NCI-H2171 (cell line): ENCODE measurements around the gene PNO1.
"Not testable (repeated sequence)": the region's sequence is repeated elsewhere in the genome, so short reads cannot be mapped to it uniquely, and the experiment has no call there.

Experiments
- DNase-seq: peaks from one replicate; lab custom pipeline; 2025; lab: John Stamatoyannopoulos, UW

The PNO1 gene

DNA sequence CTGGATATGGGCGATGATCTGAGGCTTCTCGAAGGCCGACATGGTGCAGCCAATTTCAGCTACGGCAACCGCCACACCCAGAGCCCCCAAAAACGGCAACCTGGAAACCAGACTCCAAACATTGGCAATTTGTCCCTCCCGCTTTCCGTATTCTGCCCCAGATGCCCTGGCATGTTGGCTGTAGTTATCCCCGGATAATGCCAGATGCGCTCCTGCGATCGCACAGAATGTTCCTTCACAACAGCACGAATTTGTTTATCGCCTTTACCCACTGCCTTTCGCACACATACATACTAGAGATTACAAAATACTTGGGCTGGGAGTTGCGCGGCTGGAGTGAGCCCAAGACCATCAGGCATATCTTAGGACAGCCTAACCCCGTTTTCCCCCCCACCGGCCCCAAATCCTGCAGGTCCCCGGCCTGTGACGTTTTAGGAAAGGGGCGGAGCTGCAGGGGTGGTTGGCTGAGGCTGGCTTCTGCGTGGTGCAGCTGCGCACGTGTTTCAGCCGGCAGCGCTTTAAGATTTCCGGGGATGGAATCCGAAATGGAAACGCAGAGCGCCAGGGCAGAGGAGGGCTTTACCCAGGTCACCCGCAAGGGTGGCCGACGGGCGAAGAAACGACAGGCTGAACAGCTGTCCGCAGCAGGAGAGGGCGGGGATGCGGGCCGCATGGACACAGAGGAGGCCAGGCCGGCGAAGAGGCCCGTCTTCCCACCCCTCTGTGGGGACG, at the start of gene PNO1:
Gene PNO1 (plus strand): TSS at position 487 of the 732 bp plus-strand sequence. CDS start 47 bp downstream, at position 534.
- DNase-seq: peak; percentile 95

- DNase-seq: no peak
Measured at GRCh38 chr2:68108120-68108519, 49.6 kb upstream of the PNO1 start.

DNA sequence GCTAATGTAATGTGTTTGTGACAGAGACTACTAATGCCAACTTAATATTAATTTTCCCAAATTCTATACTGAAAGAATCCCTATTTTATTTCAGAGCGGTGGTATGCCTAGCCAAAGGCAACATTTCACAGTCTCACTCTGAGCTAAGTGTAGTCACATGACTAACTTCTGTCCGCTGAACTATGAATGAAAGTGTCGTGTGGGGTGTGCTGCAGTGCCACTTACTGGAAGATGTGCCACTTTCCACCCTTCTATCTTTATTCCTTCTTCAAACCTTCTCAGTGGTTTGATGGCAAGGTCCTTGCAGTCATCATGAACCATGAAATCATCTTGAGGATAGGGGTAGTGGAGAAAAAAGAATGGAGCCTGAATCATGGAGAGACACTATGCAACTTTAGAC, 47.6 kb upstream of the PNO1 start:
- DNase-seq: peak; percentile 4

GRCh38 chr2:68115965-68116364, 41.7 kb upstream of the PNO1 start:
- DNase-seq: no peak

DNA sequence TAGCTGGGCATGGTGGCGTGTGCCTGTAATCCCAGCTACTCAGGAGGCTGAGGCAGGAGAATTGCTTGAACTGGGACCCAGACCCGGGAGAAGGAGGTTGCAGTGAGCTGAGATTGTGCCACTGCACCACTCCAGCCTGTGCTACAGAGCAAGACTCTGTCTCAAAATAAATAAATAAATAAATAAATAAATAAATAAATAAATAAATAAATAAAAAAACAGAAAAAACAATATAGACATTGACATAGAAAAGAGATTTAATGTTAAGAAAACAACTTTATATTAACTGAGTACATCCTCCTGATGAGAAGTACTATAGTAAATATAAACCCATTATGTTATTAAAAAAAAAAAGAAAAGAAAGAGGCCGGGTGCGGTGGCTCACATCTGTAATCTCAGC, 39.8 kb upstream of the PNO1 start:
- not testable (repeated sequence) for DNase-seq

- no peak for DNase-seq
Measured at GRCh38 chr2:68118816-68119215, 38.9 kb upstream of the PNO1 start.

- DNase-seq: no peak
Measured at GRCh38 chr2:68119504-68119903, 38.2 kb upstream of the PNO1 start.

DNA sequence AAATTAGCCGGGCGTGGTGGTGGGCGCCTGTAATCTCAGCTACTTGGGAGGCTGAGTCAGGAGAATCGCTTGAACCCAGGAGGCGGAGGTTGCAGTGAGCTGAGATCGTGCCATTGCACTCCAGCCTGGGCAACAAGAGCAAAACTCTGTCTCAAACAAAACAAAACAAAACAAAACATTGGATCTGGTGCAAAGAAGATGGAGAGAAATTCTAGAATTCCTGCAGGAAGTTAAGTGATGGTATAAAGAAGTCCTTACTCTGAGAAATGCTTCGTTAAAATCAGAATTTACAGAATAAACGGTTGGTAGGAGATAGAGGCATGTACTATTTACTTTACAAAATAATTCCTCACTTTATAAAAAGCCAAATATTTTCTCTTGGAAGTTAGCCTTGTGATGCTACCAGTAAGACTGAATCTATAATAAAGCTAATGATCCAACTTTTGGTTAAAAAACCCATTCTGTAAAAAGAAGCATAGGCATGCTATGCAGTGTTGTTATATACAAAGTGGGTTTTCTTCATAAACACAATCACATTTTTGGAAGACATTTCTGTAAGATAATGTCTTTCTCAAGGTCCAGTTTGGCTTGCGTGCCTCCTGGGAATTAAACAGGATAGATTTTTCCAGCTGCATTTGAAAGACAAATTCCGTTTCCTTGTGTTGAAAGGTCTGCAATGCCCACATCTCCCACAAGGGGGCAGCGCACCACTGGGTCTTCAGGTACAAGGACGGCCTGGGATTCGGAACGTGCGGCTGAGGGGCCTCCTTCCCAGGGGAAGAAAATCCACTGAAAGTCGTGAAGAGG, 35.6 kb upstream of the PNO1 start:
- DNase-seq: peak; percentile 39

DNA sequence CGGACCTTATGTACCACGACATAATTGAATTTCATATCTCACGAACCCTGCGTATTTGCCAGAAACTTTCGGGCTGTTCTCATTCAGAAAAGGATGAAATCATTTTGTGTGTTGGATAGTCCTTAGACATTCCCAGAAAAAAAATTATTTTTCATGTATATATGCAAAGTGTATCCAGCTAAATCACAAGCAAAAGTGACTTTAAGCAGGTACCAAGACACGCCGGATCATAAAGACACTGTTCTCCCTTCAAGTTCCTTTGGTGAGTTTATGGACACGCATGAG, 35.1 kb upstream of the PNO1 start:
- DNase-seq: no peak

DNA sequence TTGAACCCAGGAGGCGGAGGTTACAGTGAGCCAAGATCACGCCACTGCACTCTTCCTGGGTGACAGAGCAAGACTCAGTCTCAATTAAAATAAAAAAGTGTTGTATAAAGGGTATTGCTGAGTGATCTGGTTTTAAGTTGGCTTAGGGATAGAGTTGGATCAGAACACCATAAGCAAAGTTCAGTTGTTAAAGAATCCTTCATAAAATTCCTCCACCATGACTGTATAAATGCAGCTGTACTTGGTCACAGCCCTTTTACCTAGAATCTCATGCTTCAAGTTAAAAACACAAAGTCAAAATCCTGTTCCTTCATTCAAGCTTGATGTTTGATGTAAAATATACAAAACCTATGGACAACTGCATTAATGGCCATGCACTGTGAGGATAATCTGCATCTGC, 33.4 kb upstream of the PNO1 start:
- DNase-seq: no peak

- DNase-seq: no peak
Measured at GRCh38 chr2:68125821-68126220, 31.9 kb upstream of the PNO1 start.

- no peak for DNase-seq
Measured at GRCh38 chr2:68126561-68126960, 31.1 kb upstream of the PNO1 start.

GRCh38 chr2:68127358-68128242, 30.1 kb upstream of the PNO1 start:
- DNase-seq: no peak

DNA sequence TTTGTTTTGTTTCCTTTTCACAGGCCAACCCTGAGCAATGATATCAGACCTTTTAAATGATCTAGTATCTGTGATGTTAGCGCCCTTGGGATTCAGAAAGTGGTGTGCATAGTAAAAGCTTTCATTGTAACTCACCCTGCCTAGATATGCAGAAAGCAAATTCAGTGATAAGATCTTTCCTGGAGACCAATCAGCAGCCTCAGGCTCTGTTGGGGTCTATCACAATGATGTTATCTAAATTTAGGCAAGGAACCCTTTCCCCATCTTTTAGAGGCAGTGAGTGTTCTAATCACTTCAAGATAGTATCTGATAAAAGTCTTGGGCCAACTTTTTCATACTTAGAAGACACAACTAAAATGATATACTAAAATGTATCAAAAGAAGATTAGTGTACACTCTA, 23.6 kb upstream of the PNO1 start:
- DNase-seq: no peak

DNA sequence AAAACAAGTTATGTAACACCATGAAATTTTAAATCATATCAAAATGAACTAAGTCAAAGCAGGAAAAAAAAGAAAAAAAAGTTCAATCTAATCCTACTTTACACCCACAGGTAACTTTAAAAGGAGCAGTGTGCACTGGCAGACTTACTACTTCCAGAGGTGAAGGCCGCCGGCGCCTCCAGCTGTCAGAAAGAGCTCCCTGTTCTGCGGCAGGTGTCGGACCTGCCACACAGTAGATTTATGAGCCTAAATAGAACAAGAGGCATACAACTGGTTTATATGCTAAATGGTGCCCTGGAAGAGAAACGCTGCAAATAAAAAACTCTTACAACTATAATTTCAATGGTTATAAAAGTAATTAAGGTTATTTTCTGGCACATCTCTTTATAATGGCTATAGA, 23.1 kb upstream of the PNO1 start:
- DNase-seq: no peak

DNA sequence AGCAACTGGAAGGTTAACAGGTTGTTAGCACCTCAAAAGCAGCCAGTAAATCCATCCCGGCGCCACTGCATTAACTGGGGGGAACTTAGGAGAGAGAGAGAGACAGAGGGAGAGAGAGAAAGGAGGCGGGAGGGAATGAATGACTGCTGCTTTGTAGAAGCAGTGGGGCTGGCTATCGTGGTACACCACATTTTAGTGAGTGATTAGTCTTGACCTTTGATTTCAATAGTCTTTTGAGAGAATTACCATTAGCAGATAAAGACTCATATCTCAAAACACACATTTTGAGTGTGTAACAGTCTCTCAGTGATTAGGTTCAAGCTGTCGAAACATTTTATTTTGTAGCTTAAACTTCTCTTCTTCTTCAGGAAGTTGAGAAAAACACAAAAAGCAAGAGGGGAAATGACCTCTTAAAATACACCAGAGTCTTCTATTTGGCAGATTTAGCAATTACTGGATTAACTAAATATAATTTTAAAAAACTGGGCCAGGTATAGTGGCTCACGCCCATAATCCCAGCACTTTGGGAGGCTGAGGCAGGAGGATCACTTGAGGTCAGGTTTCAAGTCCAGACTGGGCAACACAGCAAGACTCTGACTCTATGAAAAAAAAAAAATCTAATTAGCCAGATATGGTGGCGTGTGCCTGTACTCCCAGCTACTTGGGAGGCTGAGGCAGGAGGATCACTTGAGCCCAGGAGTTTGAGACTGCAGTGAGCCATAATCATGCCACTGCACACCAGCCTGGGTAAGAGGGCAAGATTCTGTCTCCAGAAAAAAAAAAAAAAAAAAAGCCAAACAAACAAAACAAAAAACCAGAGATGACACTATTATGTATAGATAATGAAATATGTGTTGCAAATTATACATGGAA, 22.0 kb upstream of the PNO1 start:
- DNase-seq: no peak

- DNase-seq: no peak
Measured at GRCh38 chr2:68141875-68142274, 15.8 kb upstream of the PNO1 start.

DNA sequence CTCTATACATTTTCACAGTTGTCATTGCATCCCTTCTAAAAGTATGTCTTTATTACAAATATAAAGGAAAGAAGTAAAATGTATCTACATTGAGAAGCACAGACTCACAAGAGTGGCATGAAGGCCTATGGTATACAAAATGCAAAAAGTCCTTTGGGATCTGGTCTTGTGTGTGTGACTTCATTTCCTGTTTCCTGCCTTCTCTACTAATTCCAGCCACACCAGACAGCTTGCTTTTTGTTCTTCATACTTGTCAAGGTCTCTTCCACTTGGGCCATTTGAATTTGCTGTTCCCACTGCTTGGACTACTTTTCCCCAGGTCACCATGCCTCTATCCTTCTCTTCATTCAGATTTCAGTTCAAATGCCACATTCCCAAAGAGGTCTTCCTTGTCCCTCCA, 6.7 kb upstream of the PNO1 start:
- DNase-seq: no peak

DNA sequence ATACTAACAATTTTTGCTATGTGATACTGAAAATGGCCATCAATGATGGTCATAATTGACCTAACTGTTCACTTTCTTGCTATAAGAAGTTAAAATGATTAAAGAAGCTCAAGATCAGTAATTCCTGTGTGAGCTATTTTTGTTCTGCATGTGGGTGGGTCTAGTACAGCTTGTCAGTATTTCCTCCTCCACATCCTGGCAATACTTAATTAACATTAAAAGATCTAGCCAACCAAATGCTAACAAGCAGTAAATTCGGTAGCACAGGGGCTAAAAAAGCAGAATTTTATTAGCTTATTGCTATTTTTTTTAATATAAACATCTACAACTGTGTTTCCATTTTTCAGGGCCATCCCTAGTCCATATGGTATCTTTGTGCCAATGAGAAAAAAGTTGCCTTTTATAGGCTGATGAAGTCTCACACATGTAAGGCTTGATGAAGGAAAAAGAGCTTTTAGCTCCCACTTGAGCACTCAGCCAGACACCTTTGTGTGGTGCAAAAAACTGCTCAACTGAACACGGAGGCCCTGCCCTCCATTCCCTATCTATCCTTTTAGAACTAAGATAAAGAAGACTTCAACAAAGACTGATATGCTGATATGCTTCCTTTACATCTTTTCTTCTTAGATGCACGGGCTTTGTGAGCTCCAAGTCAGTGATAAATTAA, 4.9 kb upstream of the PNO1 start:
- DNase-seq: no peak

GRCh38 chr2:68155618-68156017, 2.1 kb upstream of the PNO1 start:
- DNase-seq: no peak

DNA sequence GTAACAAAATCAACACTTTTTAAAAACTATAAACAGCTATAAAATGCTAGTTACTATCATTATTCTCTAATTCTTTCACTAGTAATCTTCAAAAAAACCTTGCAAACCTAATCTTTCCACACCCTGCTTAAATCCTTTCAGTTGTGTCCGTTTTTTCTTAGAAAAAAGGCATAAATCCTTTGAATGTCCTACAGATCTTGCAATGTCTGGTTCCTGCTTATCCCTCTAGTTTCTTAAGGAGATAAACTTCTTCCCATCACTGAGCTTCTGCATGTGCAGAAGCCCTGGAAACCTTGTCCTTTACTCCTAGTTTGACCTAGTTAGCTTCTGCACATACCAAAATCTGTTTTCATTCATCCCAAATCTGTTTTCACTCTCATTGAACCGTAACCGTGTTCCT, 1.3 kb upstream of the PNO1 start:
- no peak for DNase-seq
